Fibroblast of lung (primary cell): Measurements from ENCODE around the gene MLPH.

Experiments used
- EZH2 ChIP-seq: IDR thresholded peaks from 2 replicates; pipeline ENCODE4 v1.5.1; 2012; ENCODE audit warnings: low read length, control low read depth, mild to moderate bottlenecking; ENCODE audit errors: missing control alignments
- TF ChIP-seq, protein P1 (sequence below), 2 donors: IDR thresholded peaks in 1 of 2; conservative IDR thresholded peaks in 1 of 2; 1 replicate in 1 of 2; 2 replicates in 1 of 2; pipeline ENCODE4 v1.5.1; 2011 to 2012; ENCODE audit warnings: low read length in 2 of 2, control low read depth in 1 of 2, inconsistent platforms in 1 of 2, low read depth in 1 of 2, mild to moderate bottlenecking in 1 of 2

DNA sequence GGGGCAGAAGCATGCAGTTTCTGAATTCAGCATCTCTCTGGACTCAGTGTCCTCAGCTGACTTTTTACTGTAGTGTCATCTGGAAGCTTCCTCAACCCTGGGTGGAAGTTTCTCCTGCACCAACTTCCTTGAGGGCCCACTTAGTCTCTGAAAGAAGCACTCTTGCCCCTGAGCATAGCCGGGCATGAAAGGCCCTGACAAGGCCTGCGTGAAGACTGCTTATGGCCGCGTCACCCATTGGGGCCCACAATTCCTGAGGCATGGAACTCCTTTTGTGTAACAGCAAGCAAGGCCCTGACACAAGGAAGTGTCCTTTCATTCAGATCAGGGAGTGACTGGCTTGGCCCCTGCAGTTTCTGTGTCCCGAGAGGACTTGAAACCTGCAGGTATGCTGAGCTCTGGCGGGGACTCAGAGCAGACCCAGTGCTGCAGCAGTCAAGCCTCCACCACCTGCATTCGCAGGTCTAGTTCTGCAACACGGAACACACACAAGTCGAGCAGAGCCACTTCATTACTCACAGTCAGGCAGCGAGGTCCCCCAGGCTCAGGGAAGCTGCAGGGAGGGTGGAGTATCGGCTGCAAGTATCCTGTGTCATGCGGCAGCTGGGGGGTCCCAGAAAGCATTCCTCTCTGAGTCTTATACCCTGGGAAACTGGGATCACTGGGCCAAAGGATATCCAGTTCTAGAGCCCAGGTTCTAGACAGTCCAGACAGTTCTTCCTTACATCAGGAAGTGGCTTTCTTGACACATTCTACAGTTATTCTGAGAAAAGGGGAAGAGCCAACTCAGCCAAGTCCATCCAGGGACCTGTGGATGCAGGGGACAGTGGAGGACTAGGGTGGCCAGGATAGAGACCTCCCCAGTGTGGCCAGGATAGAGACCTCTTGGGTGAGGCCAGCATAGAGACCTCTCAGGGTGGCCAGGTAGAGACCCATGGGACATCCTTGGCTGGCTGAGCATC, 43.7 kb downstream of the MLPH start:
- TF ChIP-seq, protein P1, sequence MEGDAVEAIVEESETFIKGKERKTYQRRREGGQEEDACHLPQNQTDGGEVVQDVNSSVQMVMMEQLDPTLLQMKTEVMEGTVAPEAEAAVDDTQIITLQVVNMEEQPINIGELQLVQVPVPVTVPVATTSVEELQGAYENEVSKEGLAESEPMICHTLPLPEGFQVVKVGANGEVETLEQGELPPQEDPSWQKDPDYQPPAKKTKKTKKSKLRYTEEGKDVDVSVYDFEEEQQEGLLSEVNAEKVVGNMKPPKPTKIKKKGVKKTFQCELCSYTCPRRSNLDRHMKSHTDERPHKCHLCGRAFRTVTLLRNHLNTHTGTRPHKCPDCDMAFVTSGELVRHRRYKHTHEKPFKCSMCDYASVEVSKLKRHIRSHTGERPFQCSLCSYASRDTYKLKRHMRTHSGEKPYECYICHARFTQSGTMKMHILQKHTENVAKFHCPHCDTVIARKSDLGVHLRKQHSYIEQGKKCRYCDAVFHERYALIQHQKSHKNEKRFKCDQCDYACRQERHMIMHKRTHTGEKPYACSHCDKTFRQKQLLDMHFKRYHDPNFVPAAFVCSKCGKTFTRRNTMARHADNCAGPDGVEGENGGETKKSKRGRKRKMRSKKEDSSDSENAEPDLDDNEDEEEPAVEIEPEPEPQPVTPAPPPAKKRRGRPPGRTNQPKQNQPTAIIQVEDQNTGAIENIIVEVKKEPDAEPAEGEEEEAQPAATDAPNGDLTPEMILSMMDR (conservative IDR thresholded peaks at IDR 0.05 in 1 of 2, IDR thresholded peaks at IDR 0.05 in 1 of 2; ENCODE audit: low read depth in 1 of 2, low read length in 2 of 2), result no peak
- TF ChIP-seq EZH2, result no peak
